ENCODE measurements around the gene TGFB1. TPM values are rescaled to one million over a fixed set of nuclear protein-coding genes. Genes with fewer than 3 reads are reported as not detected.

The TGFB1 gene
- total and polyA plus RNA-seq, 8 donors = 29.8 to 98.0 (median 39.1) TPM

DNA sequence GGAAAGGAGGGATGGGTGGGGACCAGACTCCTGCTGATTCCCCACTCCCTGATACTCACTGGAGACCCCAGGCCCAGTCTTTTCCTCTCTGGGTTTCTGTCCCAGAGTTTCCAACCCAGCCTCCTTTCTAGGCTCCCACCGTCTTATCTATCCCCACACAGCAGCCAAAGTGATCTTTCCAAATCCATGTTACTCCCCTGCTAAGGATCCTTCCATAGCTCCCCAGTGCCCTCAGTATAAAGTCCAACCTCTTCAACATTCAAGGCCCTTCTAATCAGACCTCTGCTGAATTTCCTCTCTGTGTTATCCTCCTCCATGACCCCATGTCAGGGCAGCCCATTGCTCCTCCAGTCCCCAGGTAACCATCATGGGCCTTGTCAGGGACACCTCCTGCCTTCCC lies 1.3 kb upstream of the TGFB1 start:
- Histone ChIP-seq H3K4me1 (peaks cover 0 to 61% of the 10 kb centered on the region in 2 donors), H3K4me3 (no peak overlapping the region), H3K36me3 (no peaks in the 10 kb centered on the region), H3K27ac (peak overlapping the region in 1 of 2 donors; percentile 90), H3K27me3 (no peaks in the 10 kb centered on the region), H3K9me3 (no peaks in the 10 kb centered on the region)
- intact Hi-C loops (cut with DNase I) = no loop called here
- DNase-seq = no peak
- no peak for ATAC-seq
- TF ChIP-seq, protein P1, sequence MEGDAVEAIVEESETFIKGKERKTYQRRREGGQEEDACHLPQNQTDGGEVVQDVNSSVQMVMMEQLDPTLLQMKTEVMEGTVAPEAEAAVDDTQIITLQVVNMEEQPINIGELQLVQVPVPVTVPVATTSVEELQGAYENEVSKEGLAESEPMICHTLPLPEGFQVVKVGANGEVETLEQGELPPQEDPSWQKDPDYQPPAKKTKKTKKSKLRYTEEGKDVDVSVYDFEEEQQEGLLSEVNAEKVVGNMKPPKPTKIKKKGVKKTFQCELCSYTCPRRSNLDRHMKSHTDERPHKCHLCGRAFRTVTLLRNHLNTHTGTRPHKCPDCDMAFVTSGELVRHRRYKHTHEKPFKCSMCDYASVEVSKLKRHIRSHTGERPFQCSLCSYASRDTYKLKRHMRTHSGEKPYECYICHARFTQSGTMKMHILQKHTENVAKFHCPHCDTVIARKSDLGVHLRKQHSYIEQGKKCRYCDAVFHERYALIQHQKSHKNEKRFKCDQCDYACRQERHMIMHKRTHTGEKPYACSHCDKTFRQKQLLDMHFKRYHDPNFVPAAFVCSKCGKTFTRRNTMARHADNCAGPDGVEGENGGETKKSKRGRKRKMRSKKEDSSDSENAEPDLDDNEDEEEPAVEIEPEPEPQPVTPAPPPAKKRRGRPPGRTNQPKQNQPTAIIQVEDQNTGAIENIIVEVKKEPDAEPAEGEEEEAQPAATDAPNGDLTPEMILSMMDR (IDR thresholded peaks at IDR 0.05) = no peak

DNA sequence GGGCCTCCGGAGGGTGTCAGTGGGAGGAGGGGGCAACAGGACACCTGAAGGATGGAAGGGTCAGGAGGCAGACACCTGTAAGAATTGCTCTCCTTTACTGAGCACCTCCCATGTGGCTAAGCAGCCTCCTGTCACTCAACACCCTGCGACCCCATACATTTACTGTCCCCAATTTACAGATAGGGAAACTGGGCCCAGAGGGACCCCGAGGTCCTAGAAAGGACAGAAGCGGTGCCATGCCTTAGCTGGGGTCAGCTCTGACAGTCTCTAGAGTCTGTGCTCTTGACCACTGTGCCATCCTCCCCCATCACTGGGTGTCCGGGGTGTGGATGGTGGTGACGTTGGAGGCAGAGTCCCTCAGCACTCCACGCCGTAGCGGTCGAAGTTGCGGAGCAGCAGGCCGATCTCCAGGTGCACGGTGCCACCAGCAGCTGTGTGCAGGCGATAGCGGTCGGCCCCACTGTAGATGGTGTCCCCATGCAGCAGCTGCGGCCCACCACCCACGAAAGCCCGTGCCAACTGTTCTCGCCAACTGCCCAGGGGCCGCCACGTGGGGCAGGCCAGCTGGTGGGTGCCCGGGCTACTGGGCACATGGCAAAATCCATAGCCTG lies 726 bp upstream of the TGFB1 start:
- DNase-seq (peak in 2 of 4 donors; percentile 49 to 82), ATAC-seq (no peak)
- intact Hi-C loops (cut with DNase I) = no loop called here

DNA sequence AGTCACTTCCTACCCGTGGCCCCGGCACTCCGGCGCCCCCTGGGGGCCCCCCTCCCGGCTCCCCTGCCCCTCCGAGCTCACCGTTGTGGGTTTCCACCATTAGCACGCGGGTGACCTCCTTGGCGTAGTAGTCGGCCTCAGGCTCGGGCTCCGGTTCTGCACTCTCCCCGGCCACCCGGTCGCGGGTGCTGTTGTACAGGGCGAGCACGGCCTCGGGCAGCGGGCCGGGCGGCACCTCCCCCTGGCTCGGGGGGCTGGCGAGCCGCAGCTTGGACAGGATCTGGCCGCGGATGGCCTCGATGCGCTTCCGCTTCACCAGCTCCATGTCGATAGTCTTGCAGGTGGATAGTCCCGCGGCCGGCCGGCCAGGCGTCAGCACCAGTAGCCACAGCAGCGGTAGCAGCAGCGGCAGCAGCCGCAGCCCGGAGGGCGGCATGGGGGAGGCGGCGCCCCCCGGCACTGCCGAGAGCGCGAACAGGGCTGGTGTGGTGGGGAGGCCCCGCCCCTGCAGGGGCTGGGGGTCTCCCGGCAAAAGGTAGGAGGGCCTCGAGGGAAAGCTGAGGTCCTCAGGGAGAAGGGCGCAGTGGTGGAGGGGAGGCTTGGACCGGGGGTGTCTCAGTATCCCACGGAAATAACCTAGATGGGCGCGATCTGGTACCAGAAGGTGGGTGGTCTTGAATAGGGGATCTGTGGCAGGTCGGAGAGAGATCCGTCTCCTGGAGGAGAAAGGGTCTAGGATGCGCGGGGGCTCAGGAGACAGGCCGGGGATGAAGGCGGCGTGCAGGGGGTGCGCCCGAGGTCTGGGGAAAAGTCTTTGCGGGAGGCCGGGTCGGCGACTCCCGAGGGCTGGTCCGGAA lies 885 bp downstream of the TGFB1 start:
- intact Hi-C loops (cut with DNase I) = no loop called here
- TF ChIP-seq, protein P1 (IDR thresholded peaks at IDR 0.05) = peak; percentile 24 to 46
- Histone ChIP-seq H3K4me3 (peak overlapping the region; percentile 91 to 97), H3K4me1 (peaks cover 5 to 72% of the 10 kb centered on the region in 2 donors), H3K36me3 (peaks cover 0 to 5% of the 10 kb centered on the region in 2 donors), H3K27me3 (no peaks in the 10 kb centered on the region), H3K27ac (peak overlapping the region; percentile 83 to 90), H3K9me3 (no peaks in the 10 kb centered on the region)
- DNase-seq (peak in 2 of 4 donors; percentile 77 to 94), ATAC-seq (peak; percentile 16)

More for the DNA sequence above, 726 bp upstream of the TGFB1 start:
- H3K27me3 ChIP-seq = no peaks in the 10 kb centered on the region
- TF ChIP-seq, protein P1 (IDR thresholded peaks at IDR 0.05) = peak in 1 of 2 donors; percentile 29
- no peaks in the 10 kb centered on the region for H3K9me3 ChIP-seq
- H3K4me1 ChIP-seq = peaks cover 5 to 67% of the 10 kb centered on the region in 2 donors
- peak overlapping the region; percentile 91 to 97 for H3K4me3 ChIP-seq
- peak overlapping the region; percentile 83 to 90 for H3K27ac ChIP-seq
- H3K36me3 ChIP-seq = no peaks in the 10 kb centered on the region

DNA sequence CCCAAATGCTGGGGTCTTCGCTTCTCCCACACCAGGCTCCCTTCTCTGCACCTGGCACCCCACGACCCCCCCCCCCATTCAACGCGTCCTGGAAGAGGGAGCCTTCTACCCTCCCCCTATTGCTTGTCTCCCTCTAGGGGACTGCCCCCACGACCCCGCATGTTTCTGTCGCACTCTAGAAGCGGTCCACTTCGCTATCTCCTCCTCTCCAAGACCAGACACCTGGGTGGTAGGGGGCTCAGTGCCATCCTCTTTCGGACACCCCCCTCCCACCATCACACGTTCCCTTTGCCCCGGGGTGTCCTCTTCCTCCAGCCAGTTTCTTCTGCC lies 1.5 kb downstream of the TGFB1 start:
- intact Hi-C loops (cut with DNase I) = no loop called here
- TF ChIP-seq, protein P1 (IDR thresholded peaks at IDR 0.05) = no peak
- DNase-seq (no peak), ATAC-seq (no peak)
- Histone ChIP-seq H3K27ac (peak overlapping the region; percentile 83 to 90), H3K4me1 (peaks cover 5 to 67% of the 10 kb centered on the region in 2 donors), H3K9me3 (no peaks in the 10 kb centered on the region), H3K36me3 (peaks cover 0 to 11% of the 10 kb centered on the region in 2 donors), H3K27me3 (no peaks in the 10 kb centered on the region), H3K4me3 (peak overlapping the region; percentile 91 to 97)
